Measurements from ENCODE around the gene C2orf49.

C2orf49 gene

DNA sequence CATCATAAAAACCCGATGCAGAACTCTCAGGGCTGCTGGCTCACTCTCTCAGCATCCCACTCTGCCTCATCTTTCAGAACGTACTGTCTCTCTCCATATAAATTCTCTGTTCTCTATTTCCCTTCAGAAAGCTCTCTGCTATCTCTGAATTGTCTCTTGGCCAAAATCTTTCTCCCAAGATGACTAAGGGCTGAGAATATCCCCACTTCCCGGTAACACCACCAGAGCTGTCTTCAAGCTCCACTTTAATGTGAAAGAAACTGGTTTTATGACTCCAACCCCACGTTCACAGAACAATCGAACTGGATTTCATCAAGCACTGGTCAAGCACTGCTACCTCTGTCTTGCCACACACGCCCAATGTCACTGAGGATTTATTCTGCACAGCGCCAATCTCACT, 30.2 kb upstream of the C2orf49 start:
- H3K36me3 ChIP-seq (replicated peaks; ENCODE audit: insufficient read depth, low read length), result 0 out of 2 replicates have a peak, but pooled peaks cover 2% of the 10 kb centered on the region
- no peaks in the 10 kb centered on the region for H3F3A ChIP-seq (ENCODE audit: insufficient read depth, low read length)
- no peaks in the 10 kb centered on the region for H4K20me1 ChIP-seq (ENCODE audit: insufficient read depth, low read length)
- H3K27ac ChIP-seq (ENCODE audit: low read length), result no peak overlapping the region
- H3K9ac ChIP-seq (ENCODE audit: low read length), result no peak overlapping the region
- no peak for DNase-seq
- H2AFZ ChIP-seq (ENCODE audit: low read length), result no peak overlapping the region
- no peaks in the 10 kb centered on the region for H3K9me3 ChIP-seq (replicated peaks; ENCODE audit: insufficient read depth, low read length)
- no peaks in the 10 kb centered on the region for H3K4me1 ChIP-seq (ENCODE audit: low read length)
- H3K79me2 ChIP-seq (ENCODE audit: low read length), result peaks cover 90% of the 10 kb centered on the region
- H3K27me3 ChIP-seq (replicated peaks; ENCODE audit: insufficient read depth, low read length), result no peaks in the 10 kb centered on the region
- no peak overlapping the region for H3K4me2 ChIP-seq (ENCODE audit: low read depth, low read length)
- no peaks in the 10 kb centered on the region for H3K9me2 ChIP-seq (replicated peaks; ENCODE audit: insufficient read depth, low read length)
- no peak overlapping the region for H3K4me3 ChIP-seq (ENCODE audit: low read length)
- TF ChIP-seq EZH2 (optimal IDR thresholded peaks at IDR 0.05; ENCODE audit: low read depth, low read length) (no peak), EZH2phosphoT487 (IDR thresholded peaks at IDR 0.05; ENCODE audit: low read length) (no peak)
- TF ChIP-seq, protein P1, sequence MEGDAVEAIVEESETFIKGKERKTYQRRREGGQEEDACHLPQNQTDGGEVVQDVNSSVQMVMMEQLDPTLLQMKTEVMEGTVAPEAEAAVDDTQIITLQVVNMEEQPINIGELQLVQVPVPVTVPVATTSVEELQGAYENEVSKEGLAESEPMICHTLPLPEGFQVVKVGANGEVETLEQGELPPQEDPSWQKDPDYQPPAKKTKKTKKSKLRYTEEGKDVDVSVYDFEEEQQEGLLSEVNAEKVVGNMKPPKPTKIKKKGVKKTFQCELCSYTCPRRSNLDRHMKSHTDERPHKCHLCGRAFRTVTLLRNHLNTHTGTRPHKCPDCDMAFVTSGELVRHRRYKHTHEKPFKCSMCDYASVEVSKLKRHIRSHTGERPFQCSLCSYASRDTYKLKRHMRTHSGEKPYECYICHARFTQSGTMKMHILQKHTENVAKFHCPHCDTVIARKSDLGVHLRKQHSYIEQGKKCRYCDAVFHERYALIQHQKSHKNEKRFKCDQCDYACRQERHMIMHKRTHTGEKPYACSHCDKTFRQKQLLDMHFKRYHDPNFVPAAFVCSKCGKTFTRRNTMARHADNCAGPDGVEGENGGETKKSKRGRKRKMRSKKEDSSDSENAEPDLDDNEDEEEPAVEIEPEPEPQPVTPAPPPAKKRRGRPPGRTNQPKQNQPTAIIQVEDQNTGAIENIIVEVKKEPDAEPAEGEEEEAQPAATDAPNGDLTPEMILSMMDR (IDR thresholded peaks at IDR 0.05; ENCODE audit: low read length), result no peak

DNA sequence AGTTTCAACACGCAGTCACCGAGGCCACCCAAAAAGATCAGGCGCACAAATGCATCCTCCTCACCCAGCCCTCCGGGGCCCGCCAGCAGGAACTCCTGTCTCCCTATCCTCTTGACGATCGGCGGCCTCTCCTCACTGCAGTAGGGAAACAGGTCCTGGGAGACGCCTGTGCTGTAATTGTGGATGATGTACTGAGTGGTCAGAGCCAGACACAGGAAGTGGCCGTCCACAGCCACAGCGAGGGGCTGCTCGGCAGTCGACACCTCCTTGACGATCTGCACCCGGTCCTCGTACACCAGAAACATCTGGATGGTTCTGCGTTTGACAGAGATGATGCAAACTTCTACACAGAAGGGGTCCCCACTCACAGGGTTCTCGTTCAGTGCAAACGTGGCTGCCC, 29.8 kb upstream of the C2orf49 start:
- Histone ChIP-seq H3K4me3 (ENCODE audit: low read length) (no peak overlapping the region), H2AFZ (ENCODE audit: low read length) (no peak overlapping the region), H3K79me2 (ENCODE audit: low read length) (peaks cover 90% of the 10 kb centered on the region), H3K27ac (ENCODE audit: low read length) (no peak overlapping the region), H3K4me1 (ENCODE audit: low read length) (no peaks in the 10 kb centered on the region), H3K9ac (ENCODE audit: low read length) (no peak overlapping the region), H3K27me3 (replicated peaks; ENCODE audit: insufficient read depth, low read length) (no peaks in the 10 kb centered on the region), H3K9me3 (replicated peaks; ENCODE audit: insufficient read depth, low read length) (no peaks in the 10 kb centered on the region), H3K4me2 (ENCODE audit: low read depth, low read length) (no peak overlapping the region), H3K9me2 (replicated peaks; ENCODE audit: insufficient read depth, low read length) (no peaks in the 10 kb centered on the region), H4K20me1 (ENCODE audit: insufficient read depth, low read length) (no peaks in the 10 kb centered on the region), H3F3A (ENCODE audit: insufficient read depth, low read length) (no peaks in the 10 kb centered on the region), H3K36me3 (replicated peaks; ENCODE audit: insufficient read depth, low read length) (0 out of 2 replicates have a peak, but pooled peaks cover 2% of the 10 kb centered on the region)
- no peak for DNase-seq
- TF ChIP-seq EZH2 (optimal IDR thresholded peaks at IDR 0.05; ENCODE audit: low read depth, low read length) (no peak), EZH2phosphoT487 (IDR thresholded peaks at IDR 0.05; ENCODE audit: low read length) (no peak)
- TF ChIP-seq, protein P1 (IDR thresholded peaks at IDR 0.05; ENCODE audit: low read length), result no peak

DNA sequence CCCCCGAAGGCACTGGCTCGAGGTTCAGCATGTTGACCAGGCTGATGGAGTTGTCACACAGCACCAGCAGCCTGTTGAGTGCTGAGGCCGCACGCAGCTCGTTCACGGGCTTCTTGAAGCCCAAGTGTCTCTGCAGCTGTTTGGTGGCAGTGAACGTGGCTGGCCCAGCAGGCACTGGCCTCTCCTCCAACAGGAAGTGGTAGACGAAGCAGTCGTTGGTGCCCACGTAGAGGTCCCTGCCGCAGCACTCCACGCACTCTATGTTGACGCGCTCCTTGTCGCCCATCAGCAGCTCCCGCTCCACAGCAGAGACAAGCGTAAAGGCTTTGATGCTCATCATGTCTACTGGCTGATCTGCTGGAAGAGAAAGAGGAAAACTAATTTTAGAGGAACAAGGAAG, 29.4 kb upstream of the C2orf49 start:
- no peak overlapping the region for H3K4me3 ChIP-seq (ENCODE audit: low read length)
- H3K79me2 ChIP-seq (ENCODE audit: low read length), result peaks cover 90% of the 10 kb centered on the region
- H3K27ac ChIP-seq (ENCODE audit: low read length), result no peak overlapping the region
- no peaks in the 10 kb centered on the region for H3K4me1 ChIP-seq (ENCODE audit: low read length)
- H3K36me3 ChIP-seq (replicated peaks; ENCODE audit: insufficient read depth, low read length), result 0 out of 2 replicates have a peak, but pooled peaks cover 2% of the 10 kb centered on the region
- DNase-seq, result no peak
- no peak overlapping the region for H3K4me2 ChIP-seq (ENCODE audit: low read depth, low read length)
- no peak overlapping the region for H2AFZ ChIP-seq (ENCODE audit: low read length)
- no peak overlapping the region for H3K9ac ChIP-seq (ENCODE audit: low read length)
- H3K9me3 ChIP-seq (replicated peaks; ENCODE audit: insufficient read depth, low read length), result no peaks in the 10 kb centered on the region
- H3K27me3 ChIP-seq (replicated peaks; ENCODE audit: insufficient read depth, low read length), result no peaks in the 10 kb centered on the region
- TF ChIP-seq EZH2 (optimal IDR thresholded peaks at IDR 0.05; ENCODE audit: low read depth, low read length) (no peak), EZH2phosphoT487 (IDR thresholded peaks at IDR 0.05; ENCODE audit: low read length) (no peak)
- TF ChIP-seq, protein P1 (IDR thresholded peaks at IDR 0.05; ENCODE audit: low read length), result no peak
- H3K9me2 ChIP-seq (replicated peaks; ENCODE audit: insufficient read depth, low read length), result no peaks in the 10 kb centered on the region
- H3F3A ChIP-seq (ENCODE audit: insufficient read depth, low read length), result no peaks in the 10 kb centered on the region
- H4K20me1 ChIP-seq (ENCODE audit: insufficient read depth, low read length), result no peaks in the 10 kb centered on the region

All from MM.1S (cell line).